Measurements from ENCODE around the gene RMND1.
"Not testable (repeated sequence)": the region's sequence is repeated elsewhere in the genome, so short reads cannot be mapped to it uniquely, and the experiment has no call there.

RMND1 gene

DNA sequence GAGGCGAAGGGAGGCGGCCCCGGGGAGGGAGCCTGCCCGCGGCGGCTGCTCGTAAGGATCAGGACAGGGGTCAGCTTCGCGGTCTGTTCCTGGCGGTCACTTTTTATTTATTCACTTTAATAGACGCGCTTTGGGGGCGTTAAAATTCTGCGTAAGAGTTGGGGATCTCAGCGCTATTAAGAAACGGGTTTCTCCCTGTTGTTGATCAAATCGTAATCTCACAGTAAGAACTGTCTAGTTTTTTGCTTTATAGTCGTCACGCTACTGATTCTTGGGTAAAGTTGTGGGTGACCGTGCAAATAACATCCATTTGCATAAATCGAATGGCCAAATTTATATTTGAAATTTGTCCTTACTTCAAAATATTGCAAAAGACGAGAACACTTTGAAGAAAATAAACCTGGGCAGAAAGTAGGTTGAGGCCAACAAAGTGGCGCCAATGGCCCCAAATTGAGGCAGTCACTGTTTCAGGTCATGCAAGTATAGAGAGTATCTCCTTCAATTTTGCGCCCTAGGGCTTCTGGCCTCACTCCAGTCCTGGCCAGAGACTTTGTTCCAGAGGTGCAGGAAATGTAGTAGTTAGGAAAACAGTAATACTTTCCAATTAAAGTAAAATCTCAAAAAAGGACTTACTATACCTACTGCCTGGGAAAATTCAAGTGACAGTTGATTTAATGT lies 963 bp upstream of the RMND1 start:
- TF ChIP-seq, protein P1, sequence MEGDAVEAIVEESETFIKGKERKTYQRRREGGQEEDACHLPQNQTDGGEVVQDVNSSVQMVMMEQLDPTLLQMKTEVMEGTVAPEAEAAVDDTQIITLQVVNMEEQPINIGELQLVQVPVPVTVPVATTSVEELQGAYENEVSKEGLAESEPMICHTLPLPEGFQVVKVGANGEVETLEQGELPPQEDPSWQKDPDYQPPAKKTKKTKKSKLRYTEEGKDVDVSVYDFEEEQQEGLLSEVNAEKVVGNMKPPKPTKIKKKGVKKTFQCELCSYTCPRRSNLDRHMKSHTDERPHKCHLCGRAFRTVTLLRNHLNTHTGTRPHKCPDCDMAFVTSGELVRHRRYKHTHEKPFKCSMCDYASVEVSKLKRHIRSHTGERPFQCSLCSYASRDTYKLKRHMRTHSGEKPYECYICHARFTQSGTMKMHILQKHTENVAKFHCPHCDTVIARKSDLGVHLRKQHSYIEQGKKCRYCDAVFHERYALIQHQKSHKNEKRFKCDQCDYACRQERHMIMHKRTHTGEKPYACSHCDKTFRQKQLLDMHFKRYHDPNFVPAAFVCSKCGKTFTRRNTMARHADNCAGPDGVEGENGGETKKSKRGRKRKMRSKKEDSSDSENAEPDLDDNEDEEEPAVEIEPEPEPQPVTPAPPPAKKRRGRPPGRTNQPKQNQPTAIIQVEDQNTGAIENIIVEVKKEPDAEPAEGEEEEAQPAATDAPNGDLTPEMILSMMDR (conservative IDR thresholded peaks at IDR 0.05; ENCODE audit: low read depth, low read length): no peak
- peak; percentile 47 for DNase-seq (ENCODE audit: low read depth)

DNA sequence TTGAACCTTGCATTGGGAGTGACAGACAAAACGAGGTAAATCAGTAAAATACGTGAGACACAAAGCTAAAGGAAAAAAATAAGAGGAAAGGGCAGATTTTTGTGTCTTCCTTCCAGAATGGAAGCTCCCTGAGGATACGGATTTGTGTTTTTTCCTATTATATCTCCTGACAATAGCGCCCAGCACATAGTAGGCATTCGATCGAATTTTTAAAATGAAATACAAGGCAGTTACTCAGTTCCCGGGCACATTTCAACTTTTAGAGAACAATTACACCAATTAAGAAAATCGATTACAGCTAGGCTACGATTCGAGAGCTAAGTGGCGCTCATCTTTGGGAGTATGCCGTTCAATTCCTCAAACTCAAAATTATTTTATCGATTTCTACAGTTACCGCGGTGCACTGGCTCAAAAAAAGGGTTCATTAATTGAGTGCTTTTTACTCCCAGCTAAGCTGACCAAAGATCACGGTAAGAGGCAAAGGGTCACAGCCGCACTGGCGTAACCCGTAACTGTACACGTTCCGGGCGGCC lies 443 bp downstream of the RMND1 start:
- TF ChIP-seq, protein P1 (conservative IDR thresholded peaks at IDR 0.05; ENCODE audit: low read depth, low read length): no peak
- DNase-seq (ENCODE audit: low read depth): no peak
- peak overlapping the region; percentile 96 for H3K4me3 ChIP-seq (ENCODE audit: low read depth, low read length)

More for the DNA sequence above, 963 bp upstream of the RMND1 start:
- H3K4me3 ChIP-seq (ENCODE audit: low read depth, low read length): peak overlapping the region; percentile 96

DNA sequence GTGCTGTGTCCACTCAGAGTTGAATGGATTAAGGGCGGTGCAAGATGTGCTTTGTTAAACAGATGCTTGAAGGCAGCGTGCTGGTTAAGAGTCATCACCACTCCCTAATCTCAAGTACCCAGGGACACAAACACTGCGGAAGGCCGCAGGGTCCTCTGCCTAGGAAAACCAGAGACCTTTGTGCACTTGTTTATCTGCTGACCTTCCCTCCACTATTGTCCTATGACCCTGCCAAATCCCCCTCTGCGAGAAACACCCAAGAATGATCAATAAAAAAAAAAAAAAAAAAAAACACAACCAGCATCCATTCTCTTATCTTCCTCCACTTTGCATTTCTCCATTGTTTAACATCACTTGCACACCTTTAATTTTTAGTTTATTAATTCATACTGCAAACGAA lies 998 bp downstream of the RMND1 start:
- H3K4me3 ChIP-seq (ENCODE audit: low read depth, low read length): peak overlapping the region; percentile 96
- not testable (repeated sequence) for DNase-seq (ENCODE audit: low read depth)

DNA sequence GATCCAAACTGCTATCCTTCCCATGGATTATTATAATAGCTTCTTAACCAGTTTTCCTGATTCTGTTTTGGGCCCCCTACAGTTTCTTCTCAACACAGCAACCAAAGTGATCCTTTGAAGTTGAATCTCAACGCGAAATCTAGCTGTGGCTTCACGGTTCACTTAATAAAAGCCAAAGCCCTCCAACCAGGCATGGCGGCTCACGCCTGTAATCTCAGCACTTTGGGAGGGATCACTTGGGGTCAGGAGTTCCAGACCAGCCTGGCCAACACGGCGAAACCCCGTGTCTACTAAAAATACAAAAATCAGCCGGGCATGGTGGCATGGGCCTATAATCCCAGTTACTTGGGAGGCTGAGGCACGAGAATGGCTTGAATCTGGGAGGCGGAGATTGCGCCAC lies 3.3 kb downstream of the RMND1 start:
- H3K4me3 ChIP-seq (ENCODE audit: low read depth, low read length): no peak overlapping the region
- DNase-seq (ENCODE audit: low read depth): no peak
- TF ChIP-seq, protein P1 (conservative IDR thresholded peaks at IDR 0.05; ENCODE audit: low read depth, low read length): peak; percentile 25

DNA sequence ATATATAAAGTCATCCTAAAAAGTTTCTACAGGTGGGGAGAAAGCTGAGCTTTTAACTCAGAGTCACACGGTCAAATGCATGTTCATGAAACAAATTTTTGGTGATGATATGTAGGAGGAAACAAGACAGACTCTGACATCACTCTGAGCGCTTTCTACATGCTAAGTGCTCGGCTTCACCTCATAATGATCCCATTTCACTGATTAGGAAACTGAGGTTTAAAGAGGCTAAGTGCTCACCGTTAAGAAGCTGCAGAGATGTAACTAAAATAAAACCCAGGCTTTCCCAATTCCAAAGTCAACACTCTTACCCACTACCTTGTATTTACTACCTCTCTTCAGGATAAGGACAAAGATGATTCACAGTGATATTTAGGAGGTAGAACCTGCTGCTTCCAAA lies 4.7 kb downstream of the RMND1 start:
- no peak overlapping the region for H3K4me3 ChIP-seq (ENCODE audit: low read depth, low read length)
- DNase-seq (ENCODE audit: low read depth): no peak
- TF ChIP-seq, protein P1 (conservative IDR thresholded peaks at IDR 0.05; ENCODE audit: low read depth, low read length): no peak

DNA sequence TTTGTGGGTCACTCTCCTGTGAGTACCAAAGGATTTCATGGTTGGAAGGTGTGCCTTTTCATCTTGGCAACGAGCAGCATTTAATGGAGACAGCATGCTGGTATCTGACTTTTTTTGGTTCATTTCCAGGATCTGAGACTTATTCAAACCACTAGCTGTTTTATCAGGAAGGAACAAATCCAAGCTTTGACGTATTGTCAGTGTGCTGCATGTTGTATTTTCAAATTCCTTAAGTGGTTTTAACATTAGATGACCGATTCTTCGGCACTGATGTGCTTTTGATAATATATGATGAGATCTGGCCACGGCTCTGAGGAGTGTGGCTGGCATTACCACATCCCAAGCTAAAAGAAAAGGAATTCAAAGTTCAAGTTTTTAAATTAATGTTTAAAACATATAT lies 6.4 kb downstream of the RMND1 start:
- DNase-seq (ENCODE audit: low read depth): peak; percentile 94
- TF ChIP-seq, protein P1 (conservative IDR thresholded peaks at IDR 0.05; ENCODE audit: low read depth, low read length): no peak

DNA sequence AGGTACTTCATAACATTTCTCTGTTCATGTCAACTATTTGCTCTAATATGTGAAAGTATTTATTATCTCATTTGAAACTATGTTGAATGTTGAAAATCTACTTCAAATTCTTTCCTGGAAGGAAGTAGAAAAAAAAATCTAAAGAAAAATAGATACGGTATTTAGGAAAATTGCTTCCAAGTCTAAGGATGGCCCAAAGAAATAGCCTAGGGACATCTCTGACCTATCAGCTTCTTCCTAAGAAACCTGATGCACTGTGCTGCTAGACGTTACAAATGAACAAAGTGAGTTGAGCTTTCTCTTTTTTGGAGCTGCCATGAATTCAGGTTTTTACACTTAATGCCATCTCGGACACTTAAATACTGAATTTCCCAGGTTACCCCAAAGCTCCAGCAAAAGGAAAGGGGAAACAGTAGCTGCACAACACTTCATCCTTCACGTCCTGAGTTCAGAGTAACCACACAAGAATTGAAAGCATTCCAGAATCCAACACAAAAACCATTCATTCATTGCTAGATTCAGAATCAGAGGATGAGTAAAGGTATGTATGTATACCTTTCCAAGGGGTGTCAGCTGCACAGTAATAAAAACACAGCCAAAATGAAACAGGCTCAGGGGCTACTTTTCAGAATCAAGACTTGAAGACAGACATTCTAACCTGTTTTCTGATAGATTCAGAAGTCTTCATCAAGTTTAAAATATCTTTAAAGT lies 7.9 kb downstream of the RMND1 start:
- no peak overlapping the region for H3K4me3 ChIP-seq (ENCODE audit: low read depth, low read length)
- DNase-seq (ENCODE audit: low read depth): no peak
- TF ChIP-seq, protein P1 (conservative IDR thresholded peaks at IDR 0.05; ENCODE audit: low read depth, low read length): no peak

More for the DNA sequence above, 6.4 kb downstream of the RMND1 start:
- no peak overlapping the region for H3K4me3 ChIP-seq (ENCODE audit: low read depth, low read length)
